DND-41 (cell line): Measurements from ENCODE around the gene TCEANC2.

Experiments
- ATAC-seq: fragments of 200-7000 bp; cut with Tn5 transposase; 3 replicates; pipeline ENCODE4 v1.9.1; 2021; ENCODE audit warnings: low read depth; ENCODE audit not compliant: insufficient read depth
- DNase-seq: peaks from one replicate; pipeline ENCODE4 v3.0.0-alpha.2; 2020
- H2AFZ ChIP-seq: 2 replicates; pipeline ENCODE4 v1.6.0; 2012; ENCODE audit warnings: low read depth, low read length
- H3K27ac ChIP-seq: 2 replicates; pipeline ENCODE4 v1.5.1; 2012; ENCODE audit warnings: low read length, inconsistent platforms
- H3K27me3 ChIP-seq: fragments of 200-600 bp; sonication (generic); 2 replicates; pipeline ENCODE4 v1.6.0; 2012; ENCODE audit warnings: low read length, mild to moderate bottlenecking, inconsistent platforms; ENCODE audit not compliant: insufficient read depth, poor library complexity
- H3K36me3 ChIP-seq: 2 replicates; pipeline ENCODE4 v1.5.1; 2012; ENCODE audit warnings: low read length, inconsistent platforms; ENCODE audit not compliant: insufficient read depth
- H3K4me1 ChIP-seq: 2 replicates; pipeline ENCODE4 v1.5.1; 2012; ENCODE audit warnings: mild to moderate bottlenecking, low read length; ENCODE audit not compliant: insufficient read depth
- H3K4me2 ChIP-seq: 2 replicates; pipeline ENCODE4 v1.6.0; 2012; ENCODE audit warnings: mild to moderate bottlenecking, moderate library complexity, low read length, inconsistent platforms; ENCODE audit not compliant: insufficient read depth
- H3K4me3 ChIP-seq, 2 experiments: fragments of 200-600 bp in 1 of 2; shearing (Covaris generic) in 1 of 2; 2 replicates each; pipeline ENCODE4 v1.5.1; 2012 to 2016; ENCODE audit warnings: inconsistent platforms in 2 of 2, low read length in 2 of 2, mild to moderate bottlenecking in 2 of 2, low read depth in 1 of 2, moderate library complexity in 1 of 2
- H3K79me2 ChIP-seq: 2 replicates; pipeline ENCODE4 v1.6.0; 2012; ENCODE audit warnings: low read length, inconsistent platforms; ENCODE audit not compliant: insufficient read depth
- H3K9ac ChIP-seq: 2 replicates; pipeline ENCODE4 v1.6.0; 2012; ENCODE audit warnings: low read depth, mild to moderate bottlenecking, inconsistent platforms, low read length, moderate library complexity
- H3K9me3 ChIP-seq: 2 replicates; pipeline ENCODE4 v1.5.1; 2012; ENCODE audit warnings: low read length, moderate library complexity, mild to moderate bottlenecking, inconsistent platforms; ENCODE audit not compliant: insufficient read depth, severe bottlenecking
- H4K20me1 ChIP-seq: 2 replicates; pipeline ENCODE4 v1.6.0; 2012; ENCODE audit warnings: low read length; ENCODE audit not compliant: insufficient read depth
- EZH2 ChIP-seq: IDR thresholded peaks from 3 replicates; pipeline ENCODE4 v1.6.1; 2012; ENCODE audit warnings: borderline replicate concordance, low read depth, mild to moderate bottlenecking, moderate library complexity, low read length, inconsistent platforms; ENCODE audit not compliant: severe bottlenecking
- TF ChIP-seq, protein P1 (sequence below): IDR thresholded peaks from 2 replicates; pipeline ENCODE4 v1.5.1; 2012; ENCODE audit warnings: borderline replicate concordance, low read length, moderate library complexity, mild to moderate bottlenecking; ENCODE audit not compliant: poor library complexity, severe bottlenecking; ENCODE audit errors: extremely low read depth

Gene TCEANC2

DNA sequence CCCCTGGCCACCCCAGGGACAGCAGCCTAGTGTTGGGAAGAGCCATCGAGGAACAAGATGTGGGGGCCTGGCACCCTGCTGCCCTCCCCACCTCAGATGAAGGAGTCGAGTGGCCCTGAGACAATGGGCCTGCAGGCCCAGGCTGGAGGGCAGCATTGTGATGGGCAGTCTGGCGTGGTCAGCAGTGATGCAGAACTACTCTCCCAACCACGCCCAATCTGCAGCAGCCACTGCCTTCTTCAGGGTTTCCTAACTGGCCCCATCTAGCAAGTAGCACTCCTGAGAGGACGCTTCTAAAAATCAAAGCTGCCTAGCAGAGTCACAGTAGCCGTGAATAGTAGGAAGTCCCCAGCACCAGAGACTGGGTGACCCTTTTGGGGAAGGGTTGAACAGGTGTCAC is 80.9 kb downstream of the TCEANC2 start:
- Histone ChIP-seq H3K4me2 (no peak overlapping the region), H3K79me2 (no peaks in the 10 kb centered on the region), H3K4me1 (no peaks in the 10 kb centered on the region), H3K4me3 (no peak overlapping the region), H4K20me1 (no peaks in the 10 kb centered on the region), H3K9me3 (no peaks in the 10 kb centered on the region), H2AFZ (no peak overlapping the region), H3K36me3 (no peaks in the 10 kb centered on the region), H3K27me3 (no peaks in the 10 kb centered on the region), H3K27ac (no peak overlapping the region), H3K9ac (no peak overlapping the region)
- no peak for DNase-seq
- TF ChIP-seq EZH2, result no peak
- TF ChIP-seq, protein P1, sequence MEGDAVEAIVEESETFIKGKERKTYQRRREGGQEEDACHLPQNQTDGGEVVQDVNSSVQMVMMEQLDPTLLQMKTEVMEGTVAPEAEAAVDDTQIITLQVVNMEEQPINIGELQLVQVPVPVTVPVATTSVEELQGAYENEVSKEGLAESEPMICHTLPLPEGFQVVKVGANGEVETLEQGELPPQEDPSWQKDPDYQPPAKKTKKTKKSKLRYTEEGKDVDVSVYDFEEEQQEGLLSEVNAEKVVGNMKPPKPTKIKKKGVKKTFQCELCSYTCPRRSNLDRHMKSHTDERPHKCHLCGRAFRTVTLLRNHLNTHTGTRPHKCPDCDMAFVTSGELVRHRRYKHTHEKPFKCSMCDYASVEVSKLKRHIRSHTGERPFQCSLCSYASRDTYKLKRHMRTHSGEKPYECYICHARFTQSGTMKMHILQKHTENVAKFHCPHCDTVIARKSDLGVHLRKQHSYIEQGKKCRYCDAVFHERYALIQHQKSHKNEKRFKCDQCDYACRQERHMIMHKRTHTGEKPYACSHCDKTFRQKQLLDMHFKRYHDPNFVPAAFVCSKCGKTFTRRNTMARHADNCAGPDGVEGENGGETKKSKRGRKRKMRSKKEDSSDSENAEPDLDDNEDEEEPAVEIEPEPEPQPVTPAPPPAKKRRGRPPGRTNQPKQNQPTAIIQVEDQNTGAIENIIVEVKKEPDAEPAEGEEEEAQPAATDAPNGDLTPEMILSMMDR, result no peak
- ATAC-seq, result no peak

DNA sequence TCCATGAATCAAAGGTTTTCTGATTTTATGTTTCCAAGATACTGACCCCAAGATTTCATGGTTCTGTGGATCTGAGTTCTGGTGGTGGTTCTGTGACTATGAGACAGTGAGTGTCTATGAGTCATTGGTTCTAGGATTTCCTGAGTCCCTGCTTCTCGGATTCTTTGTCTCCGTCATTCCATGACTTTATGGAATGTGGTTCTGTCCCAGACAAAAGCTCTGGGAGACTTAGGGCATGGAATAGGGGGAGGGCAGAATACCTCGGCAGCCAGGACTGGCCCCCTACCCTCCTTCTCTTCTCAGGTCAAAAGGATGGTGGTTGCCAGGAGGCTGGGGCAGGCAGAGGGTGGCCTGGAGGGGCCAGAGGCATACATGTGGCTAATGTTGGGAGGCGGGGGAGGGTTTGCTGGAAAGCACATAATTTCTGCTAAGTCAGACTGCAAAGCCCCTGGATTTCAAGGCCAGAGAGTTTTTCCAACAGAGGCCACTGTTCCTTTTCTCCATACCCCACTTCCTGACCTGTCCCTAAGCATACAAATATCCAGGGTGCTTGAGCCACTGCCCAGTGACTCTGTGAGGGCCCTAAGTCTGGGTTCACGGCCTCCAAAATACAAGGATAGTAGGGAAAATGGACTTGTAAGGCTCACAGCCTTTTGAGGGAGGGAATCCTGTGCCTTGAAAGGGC is 82.2 kb downstream of the TCEANC2 start:
- H3K9ac ChIP-seq, result no peak overlapping the region
- no peak overlapping the region for H3K4me3 ChIP-seq
- H3K79me2 ChIP-seq, result no peaks in the 10 kb centered on the region
- H4K20me1 ChIP-seq, result no peaks in the 10 kb centered on the region
- no peaks in the 10 kb centered on the region for H3K36me3 ChIP-seq
- no peak overlapping the region for H3K4me2 ChIP-seq
- H3K27ac ChIP-seq, result no peak overlapping the region
- H2AFZ ChIP-seq, result no peak overlapping the region
- no peaks in the 10 kb centered on the region for H3K9me3 ChIP-seq
- ATAC-seq (no peak), DNase-seq (no peak)
- H3K4me1 ChIP-seq, result no peaks in the 10 kb centered on the region
- TF ChIP-seq, protein P1, result no peak
- no peak for TF ChIP-seq EZH2
- H3K27me3 ChIP-seq, result no peaks in the 10 kb centered on the region

DNA sequence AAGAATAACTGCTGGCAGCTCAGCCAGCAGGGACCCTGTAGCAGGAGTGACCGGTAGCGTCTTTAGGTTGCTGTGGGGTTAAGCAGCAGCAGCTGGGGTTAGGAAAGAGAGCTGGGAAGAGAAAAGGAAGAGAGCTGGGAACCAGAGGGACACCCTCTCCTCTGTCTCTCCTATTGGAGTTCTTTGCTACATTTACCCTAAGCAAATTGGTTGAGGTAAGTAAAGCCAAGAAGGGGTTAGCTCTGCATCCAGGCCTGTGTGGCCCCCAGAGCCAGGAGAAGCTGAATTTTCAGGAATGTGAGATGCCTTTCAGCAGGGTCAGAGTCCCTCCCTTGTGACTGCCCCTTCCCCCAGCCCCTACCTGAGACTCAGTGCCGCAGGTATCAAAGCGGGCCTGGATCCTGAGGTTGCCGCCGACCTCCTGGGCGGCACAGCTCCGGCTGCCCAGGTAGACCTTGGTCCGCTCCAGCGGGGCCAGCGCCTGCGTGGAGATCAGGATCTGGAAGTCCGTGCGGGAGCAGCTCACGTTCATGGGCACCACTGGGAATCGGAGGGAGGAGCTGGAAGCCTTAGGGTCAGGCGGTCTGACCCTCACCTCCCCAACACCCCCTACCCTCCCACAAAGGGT is 83.0 kb downstream of the TCEANC2 start:
- TF ChIP-seq, protein P1, result no peak
- TF ChIP-seq EZH2, result no peak
- DNase-seq (no peak), ATAC-seq (no peak)
- no peaks in the 10 kb centered on the region for H3K36me3 ChIP-seq
- no peaks in the 10 kb centered on the region for H3K79me2 ChIP-seq
- H2AFZ ChIP-seq, result no peak overlapping the region
- H4K20me1 ChIP-seq, result no peaks in the 10 kb centered on the region
- H3K4me1 ChIP-seq, result no peaks in the 10 kb centered on the region
- no peak overlapping the region for H3K4me3 ChIP-seq
- no peak overlapping the region for H3K27ac ChIP-seq
- no peak overlapping the region for H3K4me2 ChIP-seq
- H3K27me3 ChIP-seq, result no peaks in the 10 kb centered on the region
- H3K9ac ChIP-seq, result no peak overlapping the region
- H3K9me3 ChIP-seq, result no peaks in the 10 kb centered on the region
